CD14-positive monocyte (primary cell): ENCODE results near the gene SLC6A11. TPM values are rescaled to one million over a fixed set of nuclear protein-coding genes. Genes with fewer than 3 reads are reported as not detected.

ENCODE experiments used
- DNase-seq, 3 donors: peaks; one replicate each; pipeline ENCODE4 v3.0.0-alpha.2; 2011 to 2022
- H2AFZ ChIP-seq: 2 replicates; pipeline ENCODE4 v1.6.0; 2012; ENCODE audit warnings: mild to moderate bottlenecking, low read depth, low read length, inconsistent platforms; ENCODE audit not compliant: insufficient read depth, poor library complexity, severe bottlenecking
- H3K27ac ChIP-seq, 2 donors: 1 replicate in 1 of 2; 2 replicates in 1 of 2; pipeline ENCODE4 v1.5.1; 2012 to 2013; ENCODE audit warnings: low read length in 2 of 2, control low read depth in 1 of 2, inconsistent platforms in 1 of 2, low read depth in 1 of 2, mild to moderate bottlenecking in 1 of 2
- H3K27me3 ChIP-seq, 2 donors: one replicate each; pipeline versions ENCODE4 v1.6.0 to v1.6.1; 2011 to 2013; ENCODE audit warnings: low read length in 2 of 2; ENCODE audit not compliant: control insufficient read depth in 2 of 2, insufficient read depth in 2 of 2
- H3K36me3 ChIP-seq, 2 donors: replicated peaks in 1 of 2; 1 replicate in 1 of 2; 2 replicates in 1 of 2; pipeline versions ENCODE4 v1.5.1 to v1.6.1; 2012 to 2013; ENCODE audit warnings: low read length in 2 of 2, control low read depth in 1 of 2, inconsistent platforms in 1 of 2, mild to moderate bottlenecking in 1 of 2; ENCODE audit not compliant: insufficient read depth in 2 of 2, control insufficient read depth in 1 of 2
- H3K4me1 ChIP-seq, 2 donors: 1 replicate in 1 of 2; 2 replicates in 1 of 2; pipeline versions ENCODE4 v1.5.1 to v1.6.1; 2012 to 2013; ENCODE audit warnings: low read length in 2 of 2, control low read depth in 1 of 2, inconsistent platforms in 1 of 2, mild to moderate bottlenecking in 1 of 2, moderate library complexity in 1 of 2; ENCODE audit not compliant: insufficient read depth in 2 of 2, control insufficient read depth in 1 of 2
- H3K4me2 ChIP-seq: replicated peaks from 2 replicates; pipeline ENCODE3; 2012; ENCODE audit warnings: low read length, moderate library complexity, mild to moderate bottlenecking; ENCODE audit not compliant: poor library complexity, severe bottlenecking; ENCODE audit errors: extremely low read depth
- H3K4me3 ChIP-seq, 3 experiments: fragments of 200-600 bp in 1 of 3; sonication (generic) in 1 of 3; replicated peaks in 1 of 3; 1 replicate in 2 of 3; 2 replicates in 1 of 3; pipeline ENCODE4 v1.5.1; 2011 to 2013; ENCODE audit warnings: low read length in 3 of 3, mild to moderate bottlenecking in 3 of 3, control low read depth in 2 of 3, low read depth in 2 of 3, inconsistent platforms in 1 of 3, moderate library complexity in 1 of 3
- H3K79me2 ChIP-seq: 2 replicates; pipeline ENCODE4 v1.6.0; 2012; ENCODE audit warnings: mild to moderate bottlenecking, control low read depth, inconsistent platforms, low read length, moderate library complexity; ENCODE audit not compliant: insufficient read depth
- H3K9ac ChIP-seq: 2 replicates; pipeline ENCODE4 v1.6.0; 2017; ENCODE audit warnings: low read length, mild to moderate bottlenecking; ENCODE audit not compliant: insufficient read depth, poor library complexity, severe bottlenecking
- H3K9me3 ChIP-seq, 2 donors: replicated peaks in 1 of 2; 1 replicate in 1 of 2; 2 replicates in 1 of 2; pipeline versions ENCODE4 v1.5.1 to v1.6.1; 2012 to 2013; ENCODE audit warnings: low read length in 2 of 2, control low read depth in 1 of 2; ENCODE audit not compliant: control insufficient read depth in 1 of 2, insufficient read depth in 1 of 2
- H4K20me1 ChIP-seq: 2 replicates; pipeline ENCODE4 v1.6.0; 2012; ENCODE audit warnings: mild to moderate bottlenecking, low read length, control low read depth, moderate library complexity; ENCODE audit not compliant: insufficient read depth
- H3K27ac Mint-ChIP-seq, 7 donors: one replicate each; pipeline ENCODE4 v1.8.0; 2020; ENCODE audit warnings: mild to moderate bottlenecking in 7 of 7, mixed read lengths in 7 of 7, moderate library complexity in 6 of 7, inconsistent platforms in 2 of 7
- H3K27me3 Mint-ChIP-seq, 3 donors: one replicate each; pipeline ENCODE4 v1.8.0; 2021 to 2022; ENCODE audit warnings: low read depth in 3 of 3, mild to moderate bottlenecking in 3 of 3, mixed read lengths in 3 of 3, moderate library complexity in 3 of 3, inconsistent platforms in 1 of 3
- H3K36me3 Mint-ChIP-seq, 2 donors: one replicate each; pipeline ENCODE4 v1.8.0; 2020; ENCODE audit warnings: mixed read lengths in 2 of 2, inconsistent platforms in 1 of 2, mild to moderate bottlenecking in 1 of 2
- H3K4me1 Mint-ChIP-seq: one replicate; pipeline ENCODE4 v1.8.0; 2020; ENCODE audit warnings: mild to moderate bottlenecking, mixed read lengths
- H3K4me3 Mint-ChIP-seq, 2 donors: one replicate each; pipeline ENCODE4 v1.8.0; 2020; ENCODE audit warnings: mild to moderate bottlenecking in 2 of 2, mixed read lengths in 2 of 2, moderate library complexity in 1 of 2
- H3K9me3 Mint-ChIP-seq, 7 donors: one replicate each; pipeline ENCODE4 v1.8.0; 2020 to 2022; ENCODE audit warnings: mixed read lengths in 7 of 7, mild to moderate bottlenecking in 6 of 7, moderate library complexity in 6 of 7, inconsistent platforms in 2 of 7
- WGBS: methylation state at CpG from one replicate; pipeline ENCODE4 v1.1.5; 2013; ENCODE audit warnings: missing lambda C conversion rate; ENCODE audit not compliant: insufficient coverage; 5-methylcytosine and 5-hydroxymethylcytosine counted together
- intact Hi-C, 2 donors: fragments of 100-400 bp; cut with micrococcal nuclease; formaldehyde crosslinking; loops; one replicate each; pipeline versions ENCODE4 v1.15.0 to v1.15.1; 2023
- polyA plus RNA-seq, 3 donors: library from polyadenylated mRNA; depleted of rRNA in 1 of 3; unstranded in 2 of 3; stranded (reverse) in 1 of 3; fragments of 300-500 nt in 2 of 3; fragments of >200 nt in 1 of 3; fragmentation: Illumina TruSeq in 2 of 3; gene quantifications; 1 replicate in 2 of 3; 2 replicates in 1 of 3; pipeline ENCODE4 v1.2.3, GENCODE V29; 2012 to 2021
- TF ChIP-seq, protein P1 (sequence below): fragments of 200-600 bp; IDR thresholded peaks from one replicate; pipeline ENCODE4 v1.8.0; 2022; ENCODE audit warnings: antibody characterized with exemption, mild to moderate bottlenecking

SLC6A11 gene
- polyA plus RNA-seq, 3 donors = not detected

GRCh38 chr3:10876661-10877060 lies 60.6 kb downstream of the SLC6A11 start:
- Mint-ChIP-seq H3K27me3 (peaks cover 0 to 2% (median under 1%) of the 10 kb centered on the region in 3 donors), H3K4me1 (peaks cover 8% of the 10 kb centered on the region), H3K36me3 (no peaks in the 10 kb centered on the region), H3K4me3 (no peak overlapping the region), H3K9me3 (peaks cover 0 to 2% (median 0%) of the 10 kb centered on the region in 7 donors), H3K27ac (no peak overlapping the region)
- H3K9me3 ChIP-seq = no peaks in the 10 kb centered on the region
- H3K79me2 ChIP-seq = no peaks in the 10 kb centered on the region
- no CpG with 5 or more reads among the region's 4 CpGs for WGBS
- TF ChIP-seq, protein P1, sequence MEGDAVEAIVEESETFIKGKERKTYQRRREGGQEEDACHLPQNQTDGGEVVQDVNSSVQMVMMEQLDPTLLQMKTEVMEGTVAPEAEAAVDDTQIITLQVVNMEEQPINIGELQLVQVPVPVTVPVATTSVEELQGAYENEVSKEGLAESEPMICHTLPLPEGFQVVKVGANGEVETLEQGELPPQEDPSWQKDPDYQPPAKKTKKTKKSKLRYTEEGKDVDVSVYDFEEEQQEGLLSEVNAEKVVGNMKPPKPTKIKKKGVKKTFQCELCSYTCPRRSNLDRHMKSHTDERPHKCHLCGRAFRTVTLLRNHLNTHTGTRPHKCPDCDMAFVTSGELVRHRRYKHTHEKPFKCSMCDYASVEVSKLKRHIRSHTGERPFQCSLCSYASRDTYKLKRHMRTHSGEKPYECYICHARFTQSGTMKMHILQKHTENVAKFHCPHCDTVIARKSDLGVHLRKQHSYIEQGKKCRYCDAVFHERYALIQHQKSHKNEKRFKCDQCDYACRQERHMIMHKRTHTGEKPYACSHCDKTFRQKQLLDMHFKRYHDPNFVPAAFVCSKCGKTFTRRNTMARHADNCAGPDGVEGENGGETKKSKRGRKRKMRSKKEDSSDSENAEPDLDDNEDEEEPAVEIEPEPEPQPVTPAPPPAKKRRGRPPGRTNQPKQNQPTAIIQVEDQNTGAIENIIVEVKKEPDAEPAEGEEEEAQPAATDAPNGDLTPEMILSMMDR = no peak
- H3K4me3 ChIP-seq = no peak overlapping the region
- intact Hi-C loops = no loop called here
- no peak overlapping the region for H2AFZ ChIP-seq
- H3K36me3 ChIP-seq = no peaks in the 10 kb centered on the region
- H3K4me2 ChIP-seq = no peak overlapping the region
- no peak for DNase-seq
- H4K20me1 ChIP-seq = no peaks in the 10 kb centered on the region
- H3K4me1 ChIP-seq = peaks cover 0 to 6% of the 10 kb centered on the region in 2 donors
- H3K27me3 ChIP-seq = no peaks in the 10 kb centered on the region
- no peak overlapping the region for H3K9ac ChIP-seq
- H3K27ac ChIP-seq = no peak overlapping the region

DNA sequence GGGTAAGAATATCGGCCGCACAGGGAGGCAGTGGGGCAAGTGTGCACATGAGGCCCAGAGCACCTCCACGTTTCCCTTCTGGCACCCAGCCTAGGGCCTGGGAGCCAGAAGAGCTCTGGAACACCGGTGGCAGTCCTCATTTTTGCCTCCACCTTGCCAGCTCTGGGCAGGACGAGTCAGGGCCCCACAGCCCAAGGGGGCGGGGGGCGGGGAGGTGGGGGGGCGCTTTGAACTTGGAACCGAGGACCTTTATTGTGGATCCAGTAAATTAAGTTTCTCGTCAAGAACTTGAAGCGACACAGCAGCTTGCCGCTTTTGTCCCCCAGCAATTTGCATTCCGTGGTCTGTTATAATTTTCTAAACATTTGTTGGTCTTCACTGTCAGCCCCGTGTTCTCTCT lies 66.8 kb downstream of the SLC6A11 start:
- Histone ChIP-seq H3K27ac (no peak overlapping the region), H3K9ac (no peak overlapping the region), H3K79me2 (no peaks in the 10 kb centered on the region), H3K4me2 (no peak overlapping the region), H3K27me3 (no peaks in the 10 kb centered on the region), H3K4me3 (no peak overlapping the region), H4K20me1 (no peaks in the 10 kb centered on the region), H2AFZ (no peak overlapping the region), H3K9me3 (no peaks in the 10 kb centered on the region), H3K36me3 (no peaks in the 10 kb centered on the region), H3K4me1 (no peaks in the 10 kb centered on the region)
- no peak for DNase-seq
- intact Hi-C loops = loop anchor here (5.0 kb wide), 2 partner anchors 121 to 126 kb away; no protein-coding TSS in a partner anchor
- no peak overlapping the region for H3K4me3 Mint-ChIP-seq
- no peaks in the 10 kb centered on the region for H3K36me3 Mint-ChIP-seq
- H3K9me3 Mint-ChIP-seq = peaks cover 0 to 4% (median 0%) of the 10 kb centered on the region in 7 donors
- peak overlapping the region in 1 of 7 donors; percentile 4 for H3K27ac Mint-ChIP-seq
- no peaks in the 10 kb centered on the region for H3K4me1 Mint-ChIP-seq
- peaks cover 0 to 5% (median 2%) of the 10 kb centered on the region in 3 donors for H3K27me3 Mint-ChIP-seq
- 88% methylated on average over 13 of the region's 14 CpGs for WGBS
- TF ChIP-seq, protein P1 = no peak
